Measurements from ENCODE around the gene MSI2.

The MSI2 gene

GRCh38 chr17:57373756-57374155 is 117.4 kb downstream of the MSI2 start:
- no peak for DNase-seq

- DNase-seq: no peak
These were observed 118.9 kb downstream of the MSI2 start for GRCh38 chr17:57375040-57375769.

GRCh38 chr17:57375770-57376225 is 119.5 kb downstream of the MSI2 start:
- DNase-seq: no peak

GRCh38 chr17:57377094-57377493 is 120.8 kb downstream of the MSI2 start:
- DNase-seq: no peak

- DNase-seq: no peak
These were observed 123.0 kb downstream of the MSI2 start for GRCh38 chr17:57379237-57379894.

GRCh38 chr17:57379895-57380434 is 123.6 kb downstream of the MSI2 start:
- no peak for DNase-seq

GRCh38 chr17:57381498-57381897 is 125.2 kb downstream of the MSI2 start:
- DNase-seq: no peak

GRCh38 chr17:57384219-57384618 is 127.9 kb downstream of the MSI2 start:
- DNase-seq: no peak

GRCh38 chr17:57385975-57386374 is 129.7 kb downstream of the MSI2 start:
- no peak for DNase-seq

GRCh38 chr17:57387575-57387974 is 131.3 kb downstream of the MSI2 start:
- DNase-seq: no peak

GRCh38 chr17:57388131-57388725 is 131.9 kb downstream of the MSI2 start:
- DNase-seq: no peak

- DNase-seq: no peak
These were observed 133.2 kb downstream of the MSI2 start for GRCh38 chr17:57389473-57389872.

GRCh38 chr17:57391076-57391825 is 134.9 kb downstream of the MSI2 start:
- DNase-seq: no peak

GRCh38 chr17:57391857-57392471 is 135.6 kb downstream of the MSI2 start:
- DNase-seq: no peak

- DNase-seq: no peak
These were observed 137.0 kb downstream of the MSI2 start for GRCh38 chr17:57393368-57393767.

GRCh38 chr17:57394375-57394774 is 138.1 kb downstream of the MSI2 start:
- DNase-seq: no peak

GRCh38 chr17:57395721-57396321 is 139.5 kb downstream of the MSI2 start:
- no peak for DNase-seq

GRCh38 chr17:57396511-57396921 is 140.2 kb downstream of the MSI2 start:
- DNase-seq: no peak

- DNase-seq: no peak
These were observed 141.1 kb downstream of the MSI2 start for GRCh38 chr17:57397402-57397801.

- DNase-seq: no peak
These were observed 143.4 kb downstream of the MSI2 start for GRCh38 chr17:57399690-57400089.

- no peak for DNase-seq
These were observed 144.3 kb downstream of the MSI2 start for GRCh38 chr17:57400648-57401047.
